ENCODE data around the gene SASH3. TPM values are rescaled to one million over a fixed set of nuclear protein-coding genes. Genes with fewer than 3 reads are reported as not detected.

Gene SASH3
- total RNA-seq, 1 experiment from 2014 or later: 0.42 TPM

DNA sequence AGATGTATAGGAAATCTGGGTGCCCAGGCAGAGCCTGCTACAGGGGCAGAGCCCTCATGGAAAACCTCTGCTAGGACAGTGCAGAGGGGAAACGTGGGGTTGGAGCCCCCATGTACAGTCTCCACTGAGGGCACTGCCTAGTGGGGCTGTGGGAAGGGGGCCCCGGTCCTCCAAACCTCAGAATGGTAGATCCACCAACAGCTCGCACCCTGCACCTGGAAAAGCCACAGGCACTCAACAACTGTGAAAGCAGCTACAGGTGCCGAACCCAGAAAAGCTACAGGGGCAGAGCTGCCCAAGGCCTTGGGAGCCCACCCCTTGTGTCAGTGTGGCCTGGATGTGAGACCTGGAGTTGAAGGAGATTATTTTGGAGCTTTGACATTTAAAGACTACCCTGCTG lies 46.4 kb upstream of the SASH3 start:
- CTCF ChIA-PET: no interaction called here
- RAD21 ChIA-PET (ENCODE audit: low non-redundant PET in 1 of 2, low total read pairs in 2 of 2, uncharacterized antibody in 2 of 2, unreplicated experiment in 2 of 2): no interaction called here

DNA sequence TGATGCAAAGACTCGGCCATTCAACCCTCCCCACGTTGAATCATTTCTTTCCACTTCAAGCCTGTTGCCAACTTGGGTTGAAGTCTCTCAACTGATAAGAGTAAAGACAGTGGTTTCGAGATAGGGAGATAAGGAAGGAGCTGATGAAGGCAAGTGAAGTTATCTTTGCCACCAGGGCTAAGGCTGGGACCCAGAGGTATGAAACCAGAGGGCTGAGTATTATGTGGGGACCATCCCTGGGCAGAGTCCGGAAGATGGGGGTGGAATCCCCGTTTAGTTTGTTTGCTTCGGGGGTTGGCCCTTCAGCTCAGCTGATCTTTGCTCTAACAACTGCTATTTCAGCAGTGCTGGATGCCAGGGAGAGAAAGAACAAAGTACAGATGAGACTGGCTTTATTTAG lies 43.3 kb upstream of the SASH3 start:
- H3K36me3 ChIP-seq (ENCODE audit: control insufficient read depth in 1 of 2, insufficient read depth in 2 of 2, low read length in 2 of 2): no peaks in the 10 kb centered on the region
- no peaks in the 10 kb centered on the region for H3K4me1 ChIP-seq (ENCODE audit: control insufficient read depth in 1 of 2, insufficient read depth in 2 of 2, low read length in 2 of 2)
- ChIA-PET RAD21 (ENCODE audit: low non-redundant PET in 1 of 2, low total read pairs in 2 of 2, uncharacterized antibody in 2 of 2, unreplicated experiment in 2 of 2) (no interaction called here), POLR2A (no interaction called here), CTCF (no interaction called here)
- no peaks in the 10 kb centered on the region for H3K9me3 ChIP-seq (ENCODE audit: control insufficient read depth in 1 of 2, insufficient read depth in 1 of 2, low read depth in 1 of 2, low read length in 2 of 2)
- no peak overlapping the region for H3K4me2 ChIP-seq (ENCODE audit: low read length)
- H3K27me3 ChIP-seq (ENCODE audit: insufficient read depth, low read length): no peaks in the 10 kb centered on the region
- H3K27ac ChIP-seq (ENCODE audit: low read depth, low read length): no peak overlapping the region
- H4K20me1 ChIP-seq (ENCODE audit: insufficient read depth): no peaks in the 10 kb centered on the region
- no TSS peak for BruUV-seq (replicated peaks)
- no peak overlapping the region for H3K9ac ChIP-seq (ENCODE audit: low read length)
- intact Hi-C loops (cut with micrococcal nuclease): no loop called here
- no peaks in the 10 kb centered on the region for H3K9me2 ChIP-seq (ENCODE audit: insufficient read depth)
- H3K4me3 ChIP-seq (replicated peaks in 1 of 2; ENCODE audit: low read depth in 1 of 2, low read length in 2 of 2): no peak overlapping the region
- DNase-seq (ENCODE audit: low read depth, low spot score): no peak
- no peak for ATAC-seq
- H3K79me2 ChIP-seq (ENCODE audit: insufficient read depth, low read length): no peaks in the 10 kb centered on the region
- no peak overlapping the region for H2AFZ ChIP-seq (ENCODE audit: low read depth, low read length, poor library complexity, severe bottlenecking)
- TF ChIP-seq, protein P1, sequence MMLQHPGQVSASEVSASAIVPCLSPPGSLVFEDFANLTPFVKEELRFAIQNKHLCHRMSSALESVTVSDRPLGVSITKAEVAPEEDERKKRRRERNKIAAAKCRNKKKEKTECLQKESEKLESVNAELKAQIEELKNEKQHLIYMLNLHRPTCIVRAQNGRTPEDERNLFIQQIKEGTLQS (IDR thresholded peaks at IDR 0.05): no peak
- TF ChIP-seq SRF (IDR thresholded peaks at IDR 0.05; ENCODE audit: low read depth): no peak

More for the DNA sequence above, 46.4 kb upstream of the SASH3 start:
- Histone ChIP-seq H3K4me3 (replicated peaks in 1 of 2; ENCODE audit: low read depth in 1 of 2, low read length in 2 of 2) (no peak overlapping the region), H3K4me2 (ENCODE audit: low read length) (no peak overlapping the region), H3K9me3 (ENCODE audit: control insufficient read depth in 1 of 2, insufficient read depth in 1 of 2, low read depth in 1 of 2, low read length in 2 of 2) (no peaks in the 10 kb centered on the region), H4K20me1 (ENCODE audit: insufficient read depth) (no peaks in the 10 kb centered on the region), H3K9me2 (ENCODE audit: insufficient read depth) (no peaks in the 10 kb centered on the region), H3K27ac (ENCODE audit: low read depth, low read length) (no peak overlapping the region), H3K79me2 (ENCODE audit: insufficient read depth, low read length) (no peaks in the 10 kb centered on the region), H3K4me1 (ENCODE audit: control insufficient read depth in 1 of 2, insufficient read depth in 2 of 2, low read length in 2 of 2) (no peaks in the 10 kb centered on the region), H3K36me3 (ENCODE audit: control insufficient read depth in 1 of 2, insufficient read depth in 2 of 2, low read length in 2 of 2) (no peaks in the 10 kb centered on the region), H2AFZ (ENCODE audit: low read depth, low read length, poor library complexity, severe bottlenecking) (no peak overlapping the region), H3K27me3 (ENCODE audit: insufficient read depth, low read length) (no peaks in the 10 kb centered on the region), H3K9ac (ENCODE audit: low read length) (no peak overlapping the region)
- ATAC-seq (no peak), DNase-seq (ENCODE audit: low read depth, low spot score) (no peak)
- no TSS peak for BruUV-seq (replicated peaks)
- POLR2A ChIA-PET: no interaction called here
- intact Hi-C loops (cut with micrococcal nuclease): no loop called here
- no peak for TF ChIP-seq CEBPB (IDR thresholded peaks at IDR 0.05; ENCODE audit: low read depth)

DNA sequence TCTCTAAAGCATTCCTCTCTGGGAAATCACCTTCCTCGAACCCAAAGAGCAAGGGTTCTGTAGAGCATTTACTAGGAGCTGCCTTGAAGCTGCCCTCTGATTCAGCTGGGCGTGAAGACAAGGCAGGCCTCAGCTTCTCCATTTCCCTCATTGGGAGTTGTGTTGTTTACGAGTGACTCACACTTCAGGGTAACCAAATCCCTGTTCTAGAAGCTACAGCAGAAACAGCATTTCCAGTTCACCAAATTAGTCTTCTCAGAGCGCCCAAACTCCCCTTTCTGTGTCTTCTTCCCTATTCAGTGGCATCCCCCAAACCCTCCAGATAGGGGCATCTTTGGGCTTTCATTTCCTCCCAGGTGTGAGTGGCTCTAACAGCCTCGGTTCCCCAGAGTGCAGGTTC lies 41.8 kb upstream of the SASH3 start:
- BruUV-seq (replicated peaks): no TSS peak
- H2AFZ ChIP-seq (ENCODE audit: low read depth, low read length, poor library complexity, severe bottlenecking): no peak overlapping the region
- intact Hi-C loops (cut with micrococcal nuclease): no loop called here
- CTCF ChIA-PET: interaction anchor here (0.6 kb wide), 1 partner anchor 212 kb away, joined by 3 read pairs; no protein-coding TSS in a partner anchor
- no peaks in the 10 kb centered on the region for H4K20me1 ChIP-seq (ENCODE audit: insufficient read depth)
- no peaks in the 10 kb centered on the region for H3K79me2 ChIP-seq (ENCODE audit: insufficient read depth, low read length)
- no peaks in the 10 kb centered on the region for H3K9me3 ChIP-seq (ENCODE audit: control insufficient read depth in 1 of 2, insufficient read depth in 1 of 2, low read depth in 1 of 2, low read length in 2 of 2)
- RAD21 ChIA-PET (ENCODE audit: low non-redundant PET in 1 of 2, low total read pairs in 2 of 2, uncharacterized antibody in 2 of 2, unreplicated experiment in 2 of 2): no interaction called here
- no peaks in the 10 kb centered on the region for H3K27me3 ChIP-seq (ENCODE audit: insufficient read depth, low read length)
- no peak for TF ChIP-seq ELF1 (IDR thresholded peaks at IDR 0.05; ENCODE audit: borderline replicate concordance, low read depth)
- POLR2A ChIA-PET: no interaction called here
- no peak overlapping the region for H3K27ac ChIP-seq (ENCODE audit: low read depth, low read length)
- no peaks in the 10 kb centered on the region for H3K36me3 ChIP-seq (ENCODE audit: control insufficient read depth in 1 of 2, insufficient read depth in 2 of 2, low read length in 2 of 2)
- ATAC-seq: no peak
- no peaks in the 10 kb centered on the region for H3K9me2 ChIP-seq (ENCODE audit: insufficient read depth)
- H3K4me3 ChIP-seq (replicated peaks in 1 of 2; ENCODE audit: low read depth in 1 of 2, low read length in 2 of 2): no peak overlapping the region
- DNase-seq (ENCODE audit: low read depth, low spot score): no peak
- no peak overlapping the region for H3K4me2 ChIP-seq (ENCODE audit: low read length)
- H3K9ac ChIP-seq (ENCODE audit: low read length): no peak overlapping the region
- no peaks in the 10 kb centered on the region for H3K4me1 ChIP-seq (ENCODE audit: control insufficient read depth in 1 of 2, insufficient read depth in 2 of 2, low read length in 2 of 2)

Measured in HCT116 (cell line).